Smooth muscle cell (in vitro differentiated cells): ENCODE data around the gene UBN1. TPM values are rescaled to one million over a fixed set of nuclear protein-coding genes. Genes with fewer than 3 reads are reported as not detected.

ENCODE experiments used
- DNase-seq: peaks from one replicate; lab custom pipeline; 2025; ENCODE audit not compliant: unreplicated experiment; lab: John Stamatoyannopoulos, UW
- H2AFZ ChIP-seq: fragments of 200-600 bp; sonication (generic); 2 replicates; pipeline ENCODE4 v1.6.0; 2016; ENCODE audit warnings: antibody characterized with exemption, low read depth, mild to moderate bottlenecking
- H3F3A ChIP-seq: fragments of 200-600 bp; sonication (generic); 2 replicates; pipeline ENCODE4 v1.6.0; 2017; ENCODE audit warnings: antibody characterized with exemption, low read depth
- H3K27ac ChIP-seq: fragments of 200-600 bp; sonication (generic); 2 replicates; pipeline ENCODE4 v1.5.1; 2016; ENCODE audit warnings: low read depth, mild to moderate bottlenecking
- H3K27me3 ChIP-seq: fragments of 200-600 bp; sonication (generic); 2 replicates; pipeline ENCODE4 v1.6.1; 2016; ENCODE audit warnings: low read depth, mild to moderate bottlenecking
- H3K36me3 ChIP-seq: fragments of 200-600 bp; sonication (generic); 2 replicates; pipeline ENCODE4 v1.5.1; 2016; ENCODE audit warnings: low read depth
- H3K4me1 ChIP-seq: fragments of 200-600 bp; sonication (generic); 2 replicates; pipeline ENCODE4 v1.5.1; 2016; ENCODE audit warnings: low read depth
- H3K4me2 ChIP-seq: fragments of 200-600 bp; sonication (generic); 2 replicates; pipeline ENCODE4 v1.6.0; 2016; ENCODE audit warnings: mild to moderate bottlenecking
- H3K4me3 ChIP-seq: fragments of 200-600 bp; sonication (generic); 2 replicates; pipeline ENCODE4 v1.5.1; 2016; ENCODE audit warnings: mild to moderate bottlenecking
- H3K79me2 ChIP-seq: fragments of 200-600 bp; sonication (generic); 2 replicates; pipeline ENCODE4 v1.6.0; 2016; ENCODE audit warnings: low read depth, mild to moderate bottlenecking
- H3K9ac ChIP-seq: fragments of 200-600 bp; sonication (generic); 2 replicates; pipeline ENCODE4 v1.6.0; 2016; ENCODE audit warnings: low read depth
- H3K9me3 ChIP-seq: fragments of 200-600 bp; sonication (generic); replicated peaks from 2 replicates; pipeline ENCODE4 v1.5.1; 2016; ENCODE audit warnings: low read depth
- H4K20me1 ChIP-seq: fragments of 200-600 bp; sonication (generic); 2 replicates; pipeline ENCODE4 v1.6.0; 2016; ENCODE audit warnings: low read depth
- WGBS: methylation state at CpG from one replicate; pipeline ENCODE4 v1.1.7; 2016; ENCODE audit warnings: low lambda C conversion rate; 5-methylcytosine and 5-hydroxymethylcytosine counted together
- polyA plus RNA-seq: library from polyadenylated mRNA; unstranded; fragments of >200 nt; fragmentation: Nextera tagmentation; extraction: Ambion mirVana; gene quantifications from 2 replicates; pipeline ENCODE4 v1.2.1, GENCODE V29; 2016
- total RNA-seq: library from RNA; depleted of rRNA; stranded (reverse); fragments of >200 nt; gene quantifications from 2 replicates; pipeline ENCODE4 v1.2.3, GENCODE V29; 2014
- TF ChIP-seq, protein P1 (sequence below): fragments of 200-600 bp; sonication (generic); IDR thresholded peaks from 2 replicates; pipeline ENCODE4 v1.5.1; 2017; ENCODE audit warnings: borderline replicate concordance, mild to moderate bottlenecking, antibody characterized with exemption; ENCODE audit not compliant: insufficient read depth, poor library complexity, severe bottlenecking

UBN1 gene
- total and polyA plus RNA-seq, 2 experiments from 2014 or later = 16.2 to 29.7 TPM

GRCh38 chr16:4811773-4812172 is 35.5 kb upstream of the UBN1 start:
- Histone ChIP-seq H3F3A (no peaks in the 10 kb centered on the region), H3K79me2 (no peaks in the 10 kb centered on the region), H3K36me3 (peaks cover 24% of the 10 kb centered on the region), H4K20me1 (no peaks in the 10 kb centered on the region), H3K9me3 (no peaks in the 10 kb centered on the region), H3K4me3 (no peak overlapping the region), H3K9ac (no peak overlapping the region), H2AFZ (no peak overlapping the region), H3K27ac (no peak overlapping the region), H3K4me1 (no peaks in the 10 kb centered on the region), H3K27me3 (no peaks in the 10 kb centered on the region), H3K4me2 (no peak overlapping the region)
- no peak for DNase-seq
- 89% methylated on average over 9 of the region's 9 CpGs for WGBS
- TF ChIP-seq, protein P1, sequence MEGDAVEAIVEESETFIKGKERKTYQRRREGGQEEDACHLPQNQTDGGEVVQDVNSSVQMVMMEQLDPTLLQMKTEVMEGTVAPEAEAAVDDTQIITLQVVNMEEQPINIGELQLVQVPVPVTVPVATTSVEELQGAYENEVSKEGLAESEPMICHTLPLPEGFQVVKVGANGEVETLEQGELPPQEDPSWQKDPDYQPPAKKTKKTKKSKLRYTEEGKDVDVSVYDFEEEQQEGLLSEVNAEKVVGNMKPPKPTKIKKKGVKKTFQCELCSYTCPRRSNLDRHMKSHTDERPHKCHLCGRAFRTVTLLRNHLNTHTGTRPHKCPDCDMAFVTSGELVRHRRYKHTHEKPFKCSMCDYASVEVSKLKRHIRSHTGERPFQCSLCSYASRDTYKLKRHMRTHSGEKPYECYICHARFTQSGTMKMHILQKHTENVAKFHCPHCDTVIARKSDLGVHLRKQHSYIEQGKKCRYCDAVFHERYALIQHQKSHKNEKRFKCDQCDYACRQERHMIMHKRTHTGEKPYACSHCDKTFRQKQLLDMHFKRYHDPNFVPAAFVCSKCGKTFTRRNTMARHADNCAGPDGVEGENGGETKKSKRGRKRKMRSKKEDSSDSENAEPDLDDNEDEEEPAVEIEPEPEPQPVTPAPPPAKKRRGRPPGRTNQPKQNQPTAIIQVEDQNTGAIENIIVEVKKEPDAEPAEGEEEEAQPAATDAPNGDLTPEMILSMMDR = no peak

DNA sequence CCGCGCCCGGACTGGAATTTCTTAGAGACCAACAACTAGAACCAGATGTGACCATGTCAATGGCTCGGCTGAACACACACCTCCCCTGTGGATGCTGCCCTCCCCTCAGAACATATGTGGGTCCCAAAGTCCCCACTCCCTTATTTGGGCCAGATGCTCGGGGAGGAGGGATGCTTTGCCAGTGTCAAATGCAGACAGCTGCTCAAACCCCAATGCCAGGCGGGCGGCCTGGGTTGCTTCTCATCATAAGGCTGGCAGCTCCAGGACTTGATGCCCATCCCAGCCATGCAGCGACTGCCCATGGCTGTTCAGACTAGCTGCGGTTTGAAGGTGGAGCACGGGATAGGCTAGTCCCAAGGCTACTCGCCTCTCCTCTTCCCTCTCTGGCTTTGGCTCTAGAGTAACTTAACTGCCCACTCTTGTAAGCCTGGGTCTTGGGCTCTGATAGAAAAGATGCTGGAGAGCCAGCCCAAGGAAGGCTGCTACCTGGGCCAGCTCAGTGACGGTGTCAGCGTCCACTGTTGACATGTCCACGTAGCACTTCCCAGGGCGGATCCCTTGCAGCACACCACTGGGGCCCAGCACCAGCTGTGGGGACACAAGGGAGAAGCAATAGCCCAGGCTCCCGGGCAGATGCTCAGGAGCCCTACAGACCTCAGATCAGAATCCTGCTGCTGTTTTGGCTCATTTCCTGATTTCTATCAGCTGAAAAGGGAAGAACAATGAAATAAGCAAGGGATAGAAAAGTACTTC is 33.9 kb upstream of the UBN1 start:
- no peak overlapping the region for H3K4me3 ChIP-seq
- DNase-seq = no peak
- no peaks in the 10 kb centered on the region for H4K20me1 ChIP-seq
- no peaks in the 10 kb centered on the region for H3K9me3 ChIP-seq
- H3K27ac ChIP-seq = no peak overlapping the region
- no peaks in the 10 kb centered on the region for H3K79me2 ChIP-seq
- no peaks in the 10 kb centered on the region for H3F3A ChIP-seq
- H3K27me3 ChIP-seq = no peaks in the 10 kb centered on the region
- no peak overlapping the region for H3K9ac ChIP-seq
- over 99% methylated on average over 13 of the region's 16 CpGs for WGBS
- no peak overlapping the region for H2AFZ ChIP-seq
- no peak overlapping the region for H3K4me2 ChIP-seq
- peaks cover 18% of the 10 kb centered on the region for H3K36me3 ChIP-seq
- TF ChIP-seq, protein P1 = no peak
- H3K4me1 ChIP-seq = no peaks in the 10 kb centered on the region

- Histone ChIP-seq H3K4me2 (no peak overlapping the region), H3K4me3 (no peak overlapping the region), H3K27ac (no peak overlapping the region), H4K20me1 (no peaks in the 10 kb centered on the region), H3K36me3 (peaks cover 18% of the 10 kb centered on the region), H3F3A (no peaks in the 10 kb centered on the region), H2AFZ (no peak overlapping the region), H3K9ac (no peak overlapping the region), H3K9me3 (no peaks in the 10 kb centered on the region), H3K79me2 (no peaks in the 10 kb centered on the region), H3K27me3 (no peaks in the 10 kb centered on the region), H3K4me1 (no peaks in the 10 kb centered on the region)
- DNase-seq = no peak
- TF ChIP-seq, protein P1 = no peak
Measured at GRCh38 chr16:4814046-4814445, 33.2 kb upstream of the UBN1 start.
